Panc1 (cell line): Measurements from ENCODE around the gene KRTAP9-4. TPM values are rescaled to one million over a fixed set of nuclear protein-coding genes. Genes with fewer than 3 reads are reported as not detected.
A peak's percentile ranks its signal among the peaks of the same experiment; 100 is the strongest.
"Not testable (repeated sequence)": the region's sequence is repeated elsewhere in the genome, so short reads cannot be mapped to it uniquely, and the experiment has no call there.

ENCODE experiments used
- ATAC-seq: fragments of 200-7000 bp; cut with Tn5 transposase; 2 replicates; pipeline ENCODE4 v1.9.1; 2020; ENCODE audit warnings: mild to moderate bottlenecking, moderate library complexity
- Bru-seq: library from RNA; stranded (reverse); fragments of 400-500 nt; gene quantifications from one replicate; lab custom pipeline; 2021; lab: Mats Ljungman, UMichigan
- BruChase-seq, 2 experiments: library from RNA; stranded (reverse); fragments of 400-500 nt; gene quantifications; one replicate each; lab custom pipeline; 2021; lab: Mats Ljungman, UMichigan
- BruUV-seq: library from RNA; stranded (reverse); fragments of 400-500 nt; replicated peaks from 2 replicates; lab custom pipeline; 2021; lab: Mats Ljungman, UMichigan
- CTCF ChIA-PET: fragments of 300-600 bp; sonication (Branson Sonifier 250); formaldehyde crosslinking; loops from one replicate; lab custom pipeline; 2022; ENCODE audit warnings: antibody characterized with exemption; lab: Charles Lee
- POLR2A ChIA-PET: fragments of 300-600 bp; sonication (Branson Sonifier 250); formaldehyde crosslinking; loops from one replicate; lab custom pipeline; 2022; ENCODE audit warnings: antibody characterized with exemption; lab: Charles Lee
- DNase-seq: peaks from one replicate; pipeline ENCODE4 v3.0.0-alpha.2; 2010; ENCODE audit warnings: low read depth, low spot score
- H3K27ac ChIP-seq: 2 replicates; pipeline ENCODE4 v1.5.1; 2011; ENCODE audit warnings: mild to moderate bottlenecking, low read length, inconsistent platforms
- H3K27me3 ChIP-seq: fragments of 200-500 bp; sonication (Bioruptor generic); 2 replicates; pipeline ENCODE4 v1.6.0; 2014; ENCODE audit warnings: low read length, inconsistent platforms; ENCODE audit not compliant: control insufficient read depth, insufficient read depth
- H3K36me3 ChIP-seq: fragments of 200-500 bp; sonication (Bioruptor generic); 2 replicates; pipeline ENCODE4 v1.5.1; 2014; ENCODE audit warnings: inconsistent platforms, mild to moderate bottlenecking, low read length, moderate library complexity; ENCODE audit not compliant: control insufficient read depth, insufficient read depth
- H3K4me1 ChIP-seq: 2 replicates; pipeline ENCODE4 v1.5.1; 2011; ENCODE audit warnings: inconsistent platforms, mild to moderate bottlenecking, low read length, moderate library complexity; ENCODE audit not compliant: control insufficient read depth, insufficient read depth
- H3K4me3 ChIP-seq, 2 experiments: 2 replicates each; pipeline ENCODE4 v1.5.1; 2011 to 2012; ENCODE audit warnings: low read depth in 2 of 2, low read length in 2 of 2, mild to moderate bottlenecking in 2 of 2, inconsistent platforms in 1 of 2, moderate library complexity in 1 of 2
- H3K9me3 ChIP-seq: fragments of 200-500 bp; sonication (Bioruptor generic); 2 replicates; pipeline ENCODE4 v1.5.1; 2014; ENCODE audit warnings: low read depth, mild to moderate bottlenecking, inconsistent platforms, low read length, moderate library complexity; ENCODE audit not compliant: control insufficient read depth, insufficient read depth
- POLR2AphosphoS5 ChIP-seq: IDR thresholded peaks from 2 replicates; pipeline ENCODE4 v1.6.1; 2012; ENCODE audit warnings: mild to moderate bottlenecking, low read depth, low read length, moderate library complexity
- SIN3A ChIP-seq: IDR thresholded peaks from 2 replicates; pipeline ENCODE4 v1.6.1; 2012; ENCODE audit warnings: low read depth, mild to moderate bottlenecking, low read length, moderate library complexity, borderline replicate concordance; ENCODE audit not compliant: insufficient read depth
- TCF7L2 ChIP-seq: IDR thresholded peaks from 2 replicates; pipeline ENCODE4 v1.6.1; 2011; ENCODE audit warnings: mild to moderate bottlenecking, low read depth, low read length, inconsistent platforms
- in situ Hi-C: cut with HindIII; loops from 2 replicates; pipeline ENCODE4 v1.10.0; 2016; ENCODE audit warnings: low sequenced_read_pairs, low pct_unique_long_range_greater_than_20kb
- intact Hi-C: fragments of 100-400 bp; cut with micrococcal nuclease; formaldehyde crosslinking; loops from one replicate; pipeline ENCODE4 v1.10.0; 2022; ENCODE audit not compliant: unreplicated experiment
- long read RNA-seq: library from polyadenylated mRNA; unstranded; transcript quantifications from one replicate; pipeline ENCODE4 v2.0.0, GENCODE V29; 2021; ENCODE audit not compliant: unreplicated experiment
- polyA plus RNA-seq: library from polyadenylated mRNA; unstranded; fragments of >200 nt; gene quantifications from one replicate; pipeline ENCODE4 v1.2.1, GENCODE V29; 2012; ENCODE audit warnings: missing spikeins; ENCODE audit not compliant: insufficient read length
- total RNA-seq: library from RNA; stranded (reverse); gene quantifications from one replicate; pipeline ENCODE4 v1.2.1, GENCODE V29; 2021; ENCODE audit not compliant: unreplicated experiment
- TF ChIP-seq, protein P1 (sequence below): fragments of 450-650 bp; IDR thresholded peaks from 2 replicates; pipeline ENCODE4 v1.5.1; 2017; ENCODE audit warnings: mild to moderate bottlenecking
- TF ChIP-seq, protein P2 (sequence below), 2 experiments: IDR thresholded peaks; 2 replicates each; pipeline ENCODE4 v1.6.1; 2011 to 2012; ENCODE audit warnings: low read depth in 2 of 2, control low read depth in 1 of 2, low read length in 1 of 2, mild to moderate bottlenecking in 1 of 2, moderate library complexity in 1 of 2; ENCODE audit not compliant: insufficient read depth in 1 of 2

Gene KRTAP9-4, protein sequence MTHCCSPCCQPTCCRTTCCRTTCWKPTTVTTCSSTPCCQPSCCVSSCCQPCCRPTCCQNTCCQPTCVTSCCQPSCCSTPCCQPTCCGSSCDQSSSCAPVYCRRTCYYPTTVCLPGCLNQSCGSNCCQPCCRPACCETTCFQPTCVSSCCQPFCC
- total RNA-seq (not detected), Bru-seq, nascent RNA (not detected), BruChase-seq, experiment 1, labeled RNA remaining after a 2-hour chase (not detected), BruChase-seq, experiment 2, labeled RNA remaining after a 6-hour chase (not detected)
- polyA plus RNA-seq = not detected
- long read RNA-seq = 0 reads

DNA sequence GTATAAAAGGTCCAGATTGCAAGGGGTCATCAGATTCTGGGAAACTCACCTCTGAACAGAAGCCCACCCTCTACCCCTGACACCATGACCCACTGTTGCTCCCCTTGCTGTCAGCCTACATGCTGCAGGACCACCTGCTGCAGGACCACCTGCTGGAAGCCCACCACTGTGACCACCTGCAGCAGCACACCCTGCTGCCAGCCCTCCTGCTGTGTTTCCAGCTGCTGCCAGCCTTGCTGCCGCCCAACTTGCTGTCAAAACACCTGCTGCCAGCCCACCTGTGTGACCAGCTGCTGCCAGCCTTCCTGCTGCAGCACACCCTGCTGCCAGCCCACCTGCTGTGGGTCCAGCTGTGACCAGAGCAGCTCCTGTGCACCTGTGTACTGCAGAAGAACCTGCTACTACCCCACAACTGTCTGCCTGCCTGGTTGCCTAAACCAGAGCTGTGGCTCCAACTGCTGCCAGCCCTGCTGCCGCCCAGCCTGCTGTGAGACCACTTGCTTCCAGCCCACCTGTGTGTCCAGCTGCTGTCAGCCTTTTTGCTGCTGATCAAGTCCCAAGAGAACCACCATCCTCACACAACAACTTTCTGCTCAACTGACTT is at the start of gene KRTAP9-4:
Gene KRTAP9-4, plus strand, starts transcription at position 51 of the 604 bp plus-strand sequence. Its CDS starts 34 bp downstream, at position 85.
- in situ Hi-C loops, POLR2A ChIA-PET, DNase-seq, CTCF ChIA-PET, ATAC-seq, intact Hi-C loops, H3K4me1 ChIP-seq, H3K4me3 ChIP-seq, H3K27ac ChIP-seq, BruUV-seq, H3K36me3 ChIP-seq, H3K9me3 ChIP-seq: not testable (repeated sequence)
- peaks cover 27% of the 10 kb centered on the region for H3K27me3 ChIP-seq

DNA sequence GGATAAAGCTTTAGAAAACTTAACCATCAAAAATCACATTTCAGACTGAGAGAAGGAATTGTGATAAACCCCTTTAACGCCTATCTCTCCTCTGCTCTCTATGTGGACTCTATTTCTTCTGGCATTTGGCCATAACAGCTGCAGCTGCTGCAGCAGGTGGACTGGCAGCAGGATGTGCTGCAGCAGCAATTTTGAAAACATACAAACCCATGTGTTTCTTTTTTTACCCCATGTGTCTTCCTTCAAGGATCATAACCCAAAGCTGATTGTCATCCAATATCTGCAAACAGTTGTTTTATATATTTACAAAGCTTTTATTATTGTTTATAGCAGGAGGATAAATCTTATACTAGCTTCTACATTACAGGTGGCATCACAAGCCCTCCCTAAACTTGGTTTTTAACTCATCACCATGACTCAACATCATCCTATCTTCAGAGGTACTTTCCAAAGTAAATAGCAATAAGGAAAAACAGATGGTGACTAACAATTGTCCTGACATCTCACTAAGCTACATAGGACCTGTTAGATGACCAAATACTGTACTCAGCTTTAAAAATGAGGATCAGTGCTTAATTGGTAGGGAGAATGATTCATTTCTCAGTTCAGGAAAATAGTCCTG is 37.5 kb upstream of the KRTAP9-4 start:
- intact Hi-C loops = no loop called here
- Histone ChIP-seq H3K27ac (no peak overlapping the region), H3K4me3 (no peak overlapping the region), H3K36me3 (no peaks in the 10 kb centered on the region), H3K27me3 (peaks cover 7% of the 10 kb centered on the region), H3K9me3 (no peaks in the 10 kb centered on the region), H3K4me1 (no peaks in the 10 kb centered on the region)
- ChIA-PET CTCF (interaction anchor here (0.6 kb wide), 1 partner anchor 74 kb away, joined by 3 read pairs; no protein-coding TSS in a partner anchor), POLR2A (no interaction called here)
- peak; percentile 30; the same call in 1 of the 2 replicates for ATAC-seq
- DNase-seq = peak; percentile 12
- in situ Hi-C loops = no loop called here
- no TSS peak for BruUV-seq
- TF ChIP-seq, protein P1, sequence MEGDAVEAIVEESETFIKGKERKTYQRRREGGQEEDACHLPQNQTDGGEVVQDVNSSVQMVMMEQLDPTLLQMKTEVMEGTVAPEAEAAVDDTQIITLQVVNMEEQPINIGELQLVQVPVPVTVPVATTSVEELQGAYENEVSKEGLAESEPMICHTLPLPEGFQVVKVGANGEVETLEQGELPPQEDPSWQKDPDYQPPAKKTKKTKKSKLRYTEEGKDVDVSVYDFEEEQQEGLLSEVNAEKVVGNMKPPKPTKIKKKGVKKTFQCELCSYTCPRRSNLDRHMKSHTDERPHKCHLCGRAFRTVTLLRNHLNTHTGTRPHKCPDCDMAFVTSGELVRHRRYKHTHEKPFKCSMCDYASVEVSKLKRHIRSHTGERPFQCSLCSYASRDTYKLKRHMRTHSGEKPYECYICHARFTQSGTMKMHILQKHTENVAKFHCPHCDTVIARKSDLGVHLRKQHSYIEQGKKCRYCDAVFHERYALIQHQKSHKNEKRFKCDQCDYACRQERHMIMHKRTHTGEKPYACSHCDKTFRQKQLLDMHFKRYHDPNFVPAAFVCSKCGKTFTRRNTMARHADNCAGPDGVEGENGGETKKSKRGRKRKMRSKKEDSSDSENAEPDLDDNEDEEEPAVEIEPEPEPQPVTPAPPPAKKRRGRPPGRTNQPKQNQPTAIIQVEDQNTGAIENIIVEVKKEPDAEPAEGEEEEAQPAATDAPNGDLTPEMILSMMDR = no peak
- TF ChIP-seq, protein P2, sequence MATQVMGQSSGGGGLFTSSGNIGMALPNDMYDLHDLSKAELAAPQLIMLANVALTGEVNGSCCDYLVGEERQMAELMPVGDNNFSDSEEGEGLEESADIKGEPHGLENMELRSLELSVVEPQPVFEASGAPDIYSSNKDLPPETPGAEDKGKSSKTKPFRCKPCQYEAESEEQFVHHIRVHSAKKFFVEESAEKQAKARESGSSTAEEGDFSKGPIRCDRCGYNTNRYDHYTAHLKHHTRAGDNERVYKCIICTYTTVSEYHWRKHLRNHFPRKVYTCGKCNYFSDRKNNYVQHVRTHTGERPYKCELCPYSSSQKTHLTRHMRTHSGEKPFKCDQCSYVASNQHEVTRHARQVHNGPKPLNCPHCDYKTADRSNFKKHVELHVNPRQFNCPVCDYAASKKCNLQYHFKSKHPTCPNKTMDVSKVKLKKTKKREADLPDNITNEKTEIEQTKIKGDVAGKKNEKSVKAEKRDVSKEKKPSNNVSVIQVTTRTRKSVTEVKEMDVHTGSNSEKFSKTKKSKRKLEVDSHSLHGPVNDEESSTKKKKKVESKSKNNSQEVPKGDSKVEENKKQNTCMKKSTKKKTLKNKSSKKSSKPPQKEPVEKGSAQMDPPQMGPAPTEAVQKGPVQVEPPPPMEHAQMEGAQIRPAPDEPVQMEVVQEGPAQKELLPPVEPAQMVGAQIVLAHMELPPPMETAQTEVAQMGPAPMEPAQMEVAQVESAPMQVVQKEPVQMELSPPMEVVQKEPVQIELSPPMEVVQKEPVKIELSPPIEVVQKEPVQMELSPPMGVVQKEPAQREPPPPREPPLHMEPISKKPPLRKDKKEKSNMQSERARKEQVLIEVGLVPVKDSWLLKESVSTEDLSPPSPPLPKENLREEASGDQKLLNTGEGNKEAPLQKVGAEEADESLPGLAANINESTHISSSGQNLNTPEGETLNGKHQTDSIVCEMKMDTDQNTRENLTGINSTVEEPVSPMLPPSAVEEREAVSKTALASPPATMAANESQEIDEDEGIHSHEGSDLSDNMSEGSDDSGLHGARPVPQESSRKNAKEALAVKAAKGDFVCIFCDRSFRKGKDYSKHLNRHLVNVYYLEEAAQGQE (IDR thresholded peaks at IDR 0.05; ENCODE audit: insufficient read depth in 1 of 2, low read depth in 2 of 2, low read length in 1 of 2) = no peak
- TF ChIP-seq TCF7L2 = no peak
- no peak for TF ChIP-seq POLR2AphosphoS5
- TF ChIP-seq SIN3A = no peak
